ENCODE measurements around the gene NCF4.

Gene NCF4

DNA sequence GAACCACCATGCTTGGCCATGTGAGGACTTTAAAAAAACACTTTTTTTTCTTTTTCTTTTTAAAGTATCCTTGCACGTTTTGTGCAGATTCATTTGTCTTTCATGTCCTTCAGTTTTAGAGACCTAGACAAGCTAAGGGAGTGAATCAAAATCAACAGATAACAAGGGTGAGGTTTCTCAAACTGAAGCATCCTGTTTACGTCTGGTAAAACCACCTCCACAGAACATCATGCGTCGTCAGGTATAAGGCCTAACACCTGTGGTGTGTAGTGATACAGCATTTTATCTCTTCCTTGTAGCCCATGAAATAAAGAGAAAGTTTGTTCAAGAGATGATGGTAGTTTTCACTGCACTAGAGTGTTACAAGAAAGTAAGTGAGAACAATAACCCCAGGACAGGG lies 26.4 kb downstream of the NCF4 start:
- TF ChIP-seq, protein P1, sequence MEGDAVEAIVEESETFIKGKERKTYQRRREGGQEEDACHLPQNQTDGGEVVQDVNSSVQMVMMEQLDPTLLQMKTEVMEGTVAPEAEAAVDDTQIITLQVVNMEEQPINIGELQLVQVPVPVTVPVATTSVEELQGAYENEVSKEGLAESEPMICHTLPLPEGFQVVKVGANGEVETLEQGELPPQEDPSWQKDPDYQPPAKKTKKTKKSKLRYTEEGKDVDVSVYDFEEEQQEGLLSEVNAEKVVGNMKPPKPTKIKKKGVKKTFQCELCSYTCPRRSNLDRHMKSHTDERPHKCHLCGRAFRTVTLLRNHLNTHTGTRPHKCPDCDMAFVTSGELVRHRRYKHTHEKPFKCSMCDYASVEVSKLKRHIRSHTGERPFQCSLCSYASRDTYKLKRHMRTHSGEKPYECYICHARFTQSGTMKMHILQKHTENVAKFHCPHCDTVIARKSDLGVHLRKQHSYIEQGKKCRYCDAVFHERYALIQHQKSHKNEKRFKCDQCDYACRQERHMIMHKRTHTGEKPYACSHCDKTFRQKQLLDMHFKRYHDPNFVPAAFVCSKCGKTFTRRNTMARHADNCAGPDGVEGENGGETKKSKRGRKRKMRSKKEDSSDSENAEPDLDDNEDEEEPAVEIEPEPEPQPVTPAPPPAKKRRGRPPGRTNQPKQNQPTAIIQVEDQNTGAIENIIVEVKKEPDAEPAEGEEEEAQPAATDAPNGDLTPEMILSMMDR (IDR thresholded peaks at IDR 0.05): no peak

DNA sequence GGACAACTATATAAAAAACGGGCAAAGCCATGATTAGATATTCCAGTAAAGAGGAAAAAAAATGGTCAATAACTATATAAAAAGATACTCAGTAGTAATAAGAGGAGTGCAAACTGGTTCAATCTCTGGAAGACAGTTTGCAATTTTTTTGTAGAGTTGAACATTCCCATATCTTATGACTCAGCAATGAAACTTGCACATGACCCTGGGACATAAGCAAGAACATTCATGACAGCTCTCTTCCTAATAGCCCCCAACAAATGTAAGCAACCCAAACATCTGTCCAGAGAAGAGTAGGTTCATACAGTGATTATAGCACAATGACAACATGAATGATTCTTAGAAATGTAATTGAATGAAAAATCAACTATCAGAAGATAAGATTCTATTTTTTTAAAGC lies 30.8 kb downstream of the NCF4 start:
- TF ChIP-seq, protein P1 (IDR thresholded peaks at IDR 0.05): no peak

DNA sequence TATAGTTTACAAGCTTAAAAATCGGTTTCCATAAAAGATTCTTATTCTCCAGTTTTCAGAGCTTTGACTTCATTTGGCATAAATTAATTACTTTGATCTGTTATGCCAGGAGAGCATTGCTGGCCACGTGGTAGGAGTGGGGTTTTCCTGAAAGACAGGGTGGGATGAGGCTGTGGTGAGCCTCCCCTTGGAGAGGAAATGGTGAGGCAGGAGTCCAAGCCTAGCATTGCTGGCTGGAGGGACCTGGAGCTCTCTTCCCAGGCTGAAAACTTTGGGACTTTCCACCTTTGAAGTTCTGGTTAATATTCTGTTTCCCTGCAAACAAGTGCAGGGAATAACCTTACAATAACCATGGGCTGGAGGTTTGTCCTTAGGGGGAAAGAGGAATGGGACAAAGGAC lies 31.5 kb downstream of the NCF4 start:
- TF ChIP-seq, protein P1 (IDR thresholded peaks at IDR 0.05): no peak

DNA sequence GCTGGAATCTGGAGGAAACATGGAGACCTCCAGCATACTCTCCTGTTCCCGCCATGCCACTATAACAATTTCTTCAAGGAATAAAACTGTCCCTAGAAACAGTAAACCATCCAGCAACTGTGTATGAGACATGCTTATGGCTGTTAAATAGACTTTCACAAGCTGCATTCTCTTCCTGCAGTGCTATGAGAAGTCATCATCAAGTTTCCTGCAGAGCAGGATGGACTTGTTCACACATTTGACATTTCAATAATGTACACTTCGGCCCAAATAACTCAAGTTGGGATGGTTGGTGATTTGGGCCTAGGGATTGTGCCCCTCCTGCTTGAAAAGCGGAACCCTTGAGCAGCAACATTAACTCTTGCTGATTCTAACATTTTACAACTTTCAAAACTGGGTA lies 32.5 kb downstream of the NCF4 start:
- TF ChIP-seq, protein P1 (IDR thresholded peaks at IDR 0.05): no peak

DNA sequence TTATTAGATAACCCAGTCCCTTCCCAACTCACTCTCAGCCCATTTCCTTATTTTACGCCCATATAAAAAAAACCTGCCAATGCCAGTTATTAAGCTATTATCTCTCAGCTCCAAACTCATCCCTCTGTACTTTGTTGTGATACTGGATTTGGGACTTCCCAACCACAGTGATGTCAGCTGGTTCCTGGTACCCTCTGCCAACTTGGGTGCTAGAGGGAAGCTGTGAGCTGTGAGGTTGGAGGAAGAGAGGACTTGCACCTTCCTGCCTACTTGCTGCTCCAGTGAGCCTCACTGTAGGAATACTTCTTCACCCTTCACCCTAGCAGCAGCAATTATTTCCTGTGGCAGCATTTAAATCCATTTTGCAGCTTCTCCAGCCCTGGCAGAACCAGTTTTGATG lies 33.5 kb downstream of the NCF4 start:
- TF ChIP-seq, protein P1 (IDR thresholded peaks at IDR 0.05): no peak

DNA sequence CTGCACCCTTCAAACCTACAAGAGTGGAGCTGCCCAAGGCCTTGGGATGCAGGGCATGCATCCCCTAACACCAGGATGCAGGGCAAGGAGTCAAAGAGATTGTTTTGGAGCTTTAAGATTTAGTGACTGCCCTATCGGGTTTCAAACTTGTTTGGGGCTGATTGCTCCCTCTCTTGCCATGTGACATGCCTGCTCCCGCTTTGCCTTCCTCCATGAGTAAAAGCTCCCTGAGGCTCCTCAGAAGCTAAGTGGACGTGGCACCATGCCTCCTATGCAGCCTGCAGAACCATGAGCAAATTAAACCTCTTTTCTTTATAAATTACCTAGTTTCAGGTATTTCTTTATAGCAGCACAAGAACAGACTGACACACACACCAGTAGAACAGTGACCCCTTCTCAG lies 36.8 kb downstream of the NCF4 start:
- TF ChIP-seq, protein P1 (IDR thresholded peaks at IDR 0.05): no peak

DNA sequence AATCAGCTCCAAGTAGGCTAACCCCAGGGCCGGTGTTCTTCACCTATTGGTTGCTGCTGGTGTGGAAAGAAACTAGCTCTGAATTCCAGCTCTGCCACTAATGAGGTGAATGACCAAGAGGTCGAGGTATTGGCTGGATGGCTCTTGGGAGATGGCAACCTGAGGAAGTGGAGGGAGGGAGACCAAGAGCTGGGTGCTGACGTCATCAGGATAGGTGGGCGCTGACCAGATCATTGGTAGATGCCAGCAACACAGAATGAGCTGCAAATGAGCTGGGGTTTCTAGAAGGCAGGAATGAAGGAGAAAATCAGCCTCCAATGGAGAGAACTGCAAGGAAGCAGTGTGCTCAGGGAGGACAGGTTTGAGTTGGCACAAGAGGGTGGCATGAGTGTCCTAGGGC lies 37.9 kb downstream of the NCF4 start:
- TF ChIP-seq, protein P1 (IDR thresholded peaks at IDR 0.05): no peak

DNA sequence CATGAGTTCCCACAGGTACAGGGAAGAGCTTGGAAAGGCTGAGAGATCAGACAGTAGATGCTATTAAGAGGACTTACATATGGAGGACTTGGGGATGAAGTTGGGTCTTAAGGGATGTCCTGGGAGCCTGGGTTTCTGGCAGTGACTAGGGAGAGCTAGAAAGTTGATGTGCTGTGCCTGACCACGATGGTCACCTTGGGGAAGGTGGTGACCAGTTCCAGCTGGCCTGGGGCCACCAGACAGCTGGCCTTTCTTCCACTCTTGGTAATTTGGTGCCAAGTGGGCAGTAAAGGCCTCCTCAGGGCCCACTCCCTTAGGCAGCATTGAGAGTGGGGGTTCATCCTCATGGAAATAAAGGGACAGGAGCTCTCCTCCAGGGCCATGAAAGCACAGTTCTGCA lies 38.7 kb downstream of the NCF4 start:
- TF ChIP-seq, protein P1 (IDR thresholded peaks at IDR 0.05): no peak

All from LNCAP (cell line).